Calu3 (cell line): ENCODE measurements around the gene PPP6R2. TPM values are rescaled to one million over a fixed set of nuclear protein-coding genes. Genes with fewer than 3 reads are reported as not detected.

ENCODE experiments used
- BruUV-seq: library from RNA; stranded (reverse); fragments of 400-500 nt; replicated peaks from 2 replicates; lab custom pipeline; 2021; lab: Mats Ljungman, UMichigan
- CTCF ChIA-PET: fragments of 300-600 bp; sonication (Branson Sonifier 250); formaldehyde crosslinking; loops from one replicate; lab custom pipeline; 2022; ENCODE audit warnings: antibody characterized with exemption; lab: Charles Lee
- DNase-seq: peaks from one replicate; pipeline ENCODE4 v3.0.0; 2022
- H3K27ac Mint-ChIP-seq: one replicate; pipeline ENCODE4 v1.8.0; 2022; ENCODE audit warnings: mixed read lengths; ENCODE audit not compliant: unreplicated experiment
- H3K27me3 Mint-ChIP-seq: one replicate; pipeline ENCODE4 v1.8.0; 2022; ENCODE audit warnings: mixed read lengths; ENCODE audit not compliant: unreplicated experiment
- H3K36me3 Mint-ChIP-seq: one replicate; pipeline ENCODE4 v1.8.0; 2022; ENCODE audit warnings: mild to moderate bottlenecking, moderate library complexity, mixed read lengths; ENCODE audit not compliant: insufficient read depth, unreplicated experiment
- H3K4me1 Mint-ChIP-seq: one replicate; pipeline ENCODE4 v1.8.0; 2022; ENCODE audit warnings: mild to moderate bottlenecking, low read depth, mixed read lengths; ENCODE audit not compliant: unreplicated experiment
- H3K4me3 Mint-ChIP-seq: one replicate; pipeline ENCODE4 v1.8.0; 2022; ENCODE audit warnings: mild to moderate bottlenecking, low read depth, moderate library complexity, mixed read lengths; ENCODE audit not compliant: unreplicated experiment
- H3K9me3 Mint-ChIP-seq: one replicate; pipeline ENCODE4 v1.8.0; 2022; ENCODE audit warnings: low read depth, mixed read lengths; ENCODE audit not compliant: unreplicated experiment
- intact Hi-C: fragments of 100-400 bp; cut with micrococcal nuclease; formaldehyde crosslinking; loops from one replicate; pipeline ENCODE4 v1.10.0; 2022; ENCODE audit not compliant: unreplicated experiment
- total RNA-seq: library from RNA; stranded (reverse); gene quantifications from 2 replicates; pipeline ENCODE4 v1.2.3, GENCODE V29; 2022
- TF ChIP-seq, protein P1 (sequence below): fragments of 200-600 bp; IDR thresholded peaks from one replicate; pipeline ENCODE4 v1.8.0; 2022; ENCODE audit warnings: antibody characterized with exemption; ENCODE audit not compliant: unreplicated experiment

The PPP6R2 gene
- total RNA-seq, 1 experiment from 2014 or later, result 47.1 TPM

DNA sequence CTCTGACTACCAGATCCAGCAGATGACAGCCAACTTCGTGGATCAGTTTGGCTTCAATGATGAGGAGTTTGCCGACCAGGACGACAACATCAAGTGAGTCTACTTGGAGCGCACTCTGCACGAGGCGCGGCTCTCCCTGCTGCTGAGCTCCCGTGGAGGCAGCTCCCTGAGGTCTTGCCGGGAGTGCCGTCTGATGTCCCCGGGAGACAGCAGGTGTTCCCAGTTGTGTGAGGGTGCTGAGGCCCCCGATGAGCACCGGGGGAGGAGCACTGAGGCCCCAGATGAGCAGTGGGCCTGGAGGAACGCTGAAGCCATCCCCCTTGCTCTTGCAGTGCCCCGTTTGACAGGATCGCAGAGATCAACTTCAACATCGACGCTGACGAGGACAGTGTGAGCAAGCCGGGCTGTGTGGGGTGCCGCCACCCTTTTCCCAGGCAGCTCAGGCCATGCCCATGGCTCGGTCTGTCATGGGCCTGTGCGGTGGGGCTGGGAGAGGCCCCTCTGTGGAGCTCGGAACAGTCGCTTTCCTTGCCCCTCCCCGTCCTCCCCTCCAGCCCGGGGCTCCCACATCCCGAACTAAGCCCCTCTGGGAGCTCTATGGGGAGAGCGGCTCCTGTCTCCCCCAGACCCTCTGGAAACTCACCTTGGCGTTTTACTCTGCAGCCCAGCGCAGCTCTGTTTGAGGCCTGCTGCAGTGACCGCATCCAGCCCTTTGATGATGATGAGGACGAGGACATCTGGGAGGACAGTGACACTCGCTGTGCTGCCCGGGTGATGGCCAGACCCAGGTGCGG is 94.6 kb downstream of the PPP6R2 start:
- BruUV-seq, result no TSS peak
- Mint-ChIP-seq H3K9me3 (no peaks in the 10 kb centered on the region), H3K4me3 (no peak overlapping the region), H3K27ac (no peak overlapping the region), H3K4me1 (no peaks in the 10 kb centered on the region), H3K36me3 (peaks cover 44% of the 10 kb centered on the region), H3K27me3 (no peaks in the 10 kb centered on the region)
- no peak for DNase-seq
- TF ChIP-seq, protein P1, sequence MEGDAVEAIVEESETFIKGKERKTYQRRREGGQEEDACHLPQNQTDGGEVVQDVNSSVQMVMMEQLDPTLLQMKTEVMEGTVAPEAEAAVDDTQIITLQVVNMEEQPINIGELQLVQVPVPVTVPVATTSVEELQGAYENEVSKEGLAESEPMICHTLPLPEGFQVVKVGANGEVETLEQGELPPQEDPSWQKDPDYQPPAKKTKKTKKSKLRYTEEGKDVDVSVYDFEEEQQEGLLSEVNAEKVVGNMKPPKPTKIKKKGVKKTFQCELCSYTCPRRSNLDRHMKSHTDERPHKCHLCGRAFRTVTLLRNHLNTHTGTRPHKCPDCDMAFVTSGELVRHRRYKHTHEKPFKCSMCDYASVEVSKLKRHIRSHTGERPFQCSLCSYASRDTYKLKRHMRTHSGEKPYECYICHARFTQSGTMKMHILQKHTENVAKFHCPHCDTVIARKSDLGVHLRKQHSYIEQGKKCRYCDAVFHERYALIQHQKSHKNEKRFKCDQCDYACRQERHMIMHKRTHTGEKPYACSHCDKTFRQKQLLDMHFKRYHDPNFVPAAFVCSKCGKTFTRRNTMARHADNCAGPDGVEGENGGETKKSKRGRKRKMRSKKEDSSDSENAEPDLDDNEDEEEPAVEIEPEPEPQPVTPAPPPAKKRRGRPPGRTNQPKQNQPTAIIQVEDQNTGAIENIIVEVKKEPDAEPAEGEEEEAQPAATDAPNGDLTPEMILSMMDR, result no peak
- intact Hi-C loops, result no loop called here
- CTCF ChIA-PET, result no interaction called here

DNA sequence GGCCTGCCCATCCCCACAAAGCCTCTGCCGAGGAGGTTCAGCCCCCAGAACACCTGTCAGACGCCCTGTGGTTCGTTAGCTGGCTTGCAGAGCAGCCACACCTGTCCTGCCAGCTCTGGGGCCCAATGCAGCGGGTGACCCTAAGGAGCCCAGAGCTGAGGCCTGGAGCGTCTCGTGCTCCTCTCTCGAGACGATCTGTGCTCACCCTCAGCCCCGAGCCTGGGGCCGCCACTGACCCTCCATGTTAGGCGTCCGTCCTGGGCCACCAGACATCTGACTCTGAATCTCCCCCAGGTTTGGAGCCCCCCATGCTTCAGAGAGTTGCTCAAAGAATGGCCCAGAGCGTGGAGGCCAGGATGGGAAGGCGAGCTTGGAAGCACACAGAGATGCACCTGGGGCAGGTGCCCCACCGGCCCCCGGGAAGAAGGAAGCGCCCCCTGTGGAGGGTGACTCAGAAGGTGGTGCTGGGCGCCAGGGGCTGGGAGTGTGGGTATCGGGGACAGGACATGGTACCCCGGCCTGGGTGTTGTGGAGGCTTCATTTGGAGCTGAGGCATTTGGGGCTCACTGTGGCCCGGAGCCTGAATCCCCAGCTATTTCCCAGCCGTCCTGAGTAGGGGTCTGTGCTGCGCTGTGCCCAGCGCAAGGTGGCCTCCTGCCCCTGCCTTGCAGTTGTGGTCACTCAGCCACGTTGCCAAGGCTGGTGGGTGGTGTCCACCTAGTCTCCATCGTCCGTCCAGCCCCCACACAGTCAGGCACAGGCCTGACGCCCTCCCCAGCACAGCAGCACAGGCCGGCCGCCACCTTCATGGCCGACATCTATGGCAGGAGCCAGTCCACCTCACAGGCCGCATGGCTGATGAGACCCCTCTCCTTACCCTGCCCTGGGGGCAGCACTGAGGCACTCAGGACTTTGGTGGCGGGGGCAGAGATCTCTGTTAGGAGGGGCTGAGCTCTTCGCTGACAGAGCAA is 95.5 kb downstream of the PPP6R2 start:
- Mint-ChIP-seq H3K27me3 (no peaks in the 10 kb centered on the region), H3K9me3 (no peaks in the 10 kb centered on the region), H3K36me3 (peaks cover 51% of the 10 kb centered on the region), H3K4me1 (no peaks in the 10 kb centered on the region), H3K27ac (no peak overlapping the region), H3K4me3 (no peak overlapping the region)
- intact Hi-C loops, result no loop called here
- CTCF ChIA-PET, result no interaction called here
- no TSS peak for BruUV-seq
- TF ChIP-seq, protein P1, result no peak
- DNase-seq, result no peak

DNA sequence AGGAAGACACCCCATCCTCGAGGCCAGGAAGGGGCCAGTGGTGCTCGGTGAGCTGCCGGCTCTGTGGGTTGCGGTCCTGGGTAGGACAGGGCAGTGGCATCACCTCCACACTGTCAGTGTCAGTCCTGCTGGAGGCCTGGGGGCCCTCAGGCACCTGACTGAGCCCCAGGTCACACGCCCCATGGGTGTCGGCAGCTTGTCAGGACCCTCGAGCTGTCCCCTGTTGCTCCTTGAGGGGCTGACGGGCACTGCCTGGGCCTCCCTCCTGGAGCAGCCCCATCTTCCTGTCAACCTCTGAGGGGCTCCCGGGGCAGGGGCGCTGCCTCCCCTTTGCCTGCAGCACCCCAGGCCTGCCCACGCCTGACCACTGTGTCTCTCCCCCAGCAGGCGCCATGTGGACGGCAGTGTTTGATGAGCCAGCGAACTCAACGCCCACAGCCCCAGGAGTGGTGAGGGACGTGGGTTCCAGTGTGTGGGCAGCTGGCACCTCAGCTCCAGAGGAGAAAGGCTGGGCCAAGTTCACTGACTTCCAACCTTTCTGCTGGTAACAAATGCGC is 96.3 kb downstream of the PPP6R2 start:
- Mint-ChIP-seq H3K36me3 (peaks cover 53% of the 10 kb centered on the region), H3K4me3 (no peak overlapping the region)
- CTCF ChIA-PET, result interaction anchor here (0.6 kb wide), 1 partner anchor 224 kb away, joined by 4 read pairs; no protein-coding TSS in a partner anchor

More for the DNA sequence above, 96.3 kb downstream of the PPP6R2 start:
- no peak for DNase-seq
- Mint-ChIP-seq H3K27me3 (no peaks in the 10 kb centered on the region), H3K4me1 (no peaks in the 10 kb centered on the region), H3K9me3 (no peaks in the 10 kb centered on the region), H3K27ac (no peak overlapping the region)
- intact Hi-C loops, result no loop called here
- no TSS peak for BruUV-seq
- TF ChIP-seq, protein P1, result no peak
